Measurements from ENCODE around the gene MDC1. TPM values are rescaled to one million over a fixed set of nuclear protein-coding genes. Genes with fewer than 3 reads are reported as not detected.
A peak's percentile ranks its signal among the peaks of the same experiment; 100 is the strongest.

The MDC1 gene
- total and polyA plus RNA-seq, 2 of the 13 experiments (the other 11 are each of a cell fraction or from before 2014, with no cell fraction given) = 8.4 to 14.0 TPM

- TF ChIP-seq HOXA3 (CRISPR knock-in tag; IDR thresholded peaks at IDR 0.05) = peak; percentile 42; the same call in 1 of the 2 replicates
- TF ChIP-seq, protein P1, sequence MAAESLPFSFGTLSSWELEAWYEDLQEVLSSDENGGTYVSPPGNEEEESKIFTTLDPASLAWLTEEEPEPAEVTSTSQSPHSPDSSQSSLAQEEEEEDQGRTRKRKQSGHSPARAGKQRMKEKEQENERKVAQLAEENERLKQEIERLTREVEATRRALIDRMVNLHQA (CRISPR knock-in tag; IDR thresholded peaks at IDR 0.05) = no peak
- TF ChIP-seq, protein P2, sequence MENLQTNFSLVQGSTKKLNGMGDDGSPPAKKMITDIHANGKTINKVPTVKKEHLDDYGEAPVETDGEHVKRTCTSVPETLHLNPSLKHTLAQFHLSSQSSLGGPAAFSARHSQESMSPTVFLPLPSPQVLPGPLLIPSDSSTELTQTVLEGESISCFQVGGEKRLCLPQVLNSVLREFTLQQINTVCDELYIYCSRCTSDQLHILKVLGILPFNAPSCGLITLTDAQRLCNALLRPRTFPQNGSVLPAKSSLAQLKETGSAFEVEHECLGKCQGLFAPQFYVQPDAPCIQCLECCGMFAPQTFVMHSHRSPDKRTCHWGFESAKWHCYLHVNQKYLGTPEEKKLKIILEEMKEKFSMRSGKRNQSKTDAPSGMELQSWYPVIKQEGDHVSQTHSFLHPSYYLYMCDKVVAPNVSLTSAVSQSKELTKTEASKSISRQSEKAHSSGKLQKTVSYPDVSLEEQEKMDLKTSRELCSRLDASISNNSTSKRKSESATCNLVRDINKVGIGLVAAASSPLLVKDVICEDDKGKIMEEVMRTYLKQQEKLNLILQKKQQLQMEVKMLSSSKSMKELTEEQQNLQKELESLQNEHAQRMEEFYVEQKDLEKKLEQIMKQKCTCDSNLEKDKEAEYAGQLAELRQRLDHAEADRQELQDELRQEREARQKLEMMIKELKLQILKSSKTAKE (CRISPR knock-in tag; IDR thresholded peaks at IDR 0.05; ENCODE audit: borderline replicate concordance) = 0 out of 2 replicates have a peak, but pooled peaks have one; percentile 30
- peak; percentile 92; the same call in 1 of the 2 replicates for TF ChIP-seq SMYD3 (CRISPR knock-in tag; IDR thresholded peaks at IDR 0.05)
- no peak for TF ChIP-seq ZNF235 (CRISPR knock-in tag; IDR thresholded peaks at IDR 0.05; ENCODE audit: borderline replicate concordance)
- no peak for TF ChIP-seq TBP (CRISPR knock-in tag; IDR thresholded peaks at IDR 0.05)
- TF ChIP-seq, protein P3, sequence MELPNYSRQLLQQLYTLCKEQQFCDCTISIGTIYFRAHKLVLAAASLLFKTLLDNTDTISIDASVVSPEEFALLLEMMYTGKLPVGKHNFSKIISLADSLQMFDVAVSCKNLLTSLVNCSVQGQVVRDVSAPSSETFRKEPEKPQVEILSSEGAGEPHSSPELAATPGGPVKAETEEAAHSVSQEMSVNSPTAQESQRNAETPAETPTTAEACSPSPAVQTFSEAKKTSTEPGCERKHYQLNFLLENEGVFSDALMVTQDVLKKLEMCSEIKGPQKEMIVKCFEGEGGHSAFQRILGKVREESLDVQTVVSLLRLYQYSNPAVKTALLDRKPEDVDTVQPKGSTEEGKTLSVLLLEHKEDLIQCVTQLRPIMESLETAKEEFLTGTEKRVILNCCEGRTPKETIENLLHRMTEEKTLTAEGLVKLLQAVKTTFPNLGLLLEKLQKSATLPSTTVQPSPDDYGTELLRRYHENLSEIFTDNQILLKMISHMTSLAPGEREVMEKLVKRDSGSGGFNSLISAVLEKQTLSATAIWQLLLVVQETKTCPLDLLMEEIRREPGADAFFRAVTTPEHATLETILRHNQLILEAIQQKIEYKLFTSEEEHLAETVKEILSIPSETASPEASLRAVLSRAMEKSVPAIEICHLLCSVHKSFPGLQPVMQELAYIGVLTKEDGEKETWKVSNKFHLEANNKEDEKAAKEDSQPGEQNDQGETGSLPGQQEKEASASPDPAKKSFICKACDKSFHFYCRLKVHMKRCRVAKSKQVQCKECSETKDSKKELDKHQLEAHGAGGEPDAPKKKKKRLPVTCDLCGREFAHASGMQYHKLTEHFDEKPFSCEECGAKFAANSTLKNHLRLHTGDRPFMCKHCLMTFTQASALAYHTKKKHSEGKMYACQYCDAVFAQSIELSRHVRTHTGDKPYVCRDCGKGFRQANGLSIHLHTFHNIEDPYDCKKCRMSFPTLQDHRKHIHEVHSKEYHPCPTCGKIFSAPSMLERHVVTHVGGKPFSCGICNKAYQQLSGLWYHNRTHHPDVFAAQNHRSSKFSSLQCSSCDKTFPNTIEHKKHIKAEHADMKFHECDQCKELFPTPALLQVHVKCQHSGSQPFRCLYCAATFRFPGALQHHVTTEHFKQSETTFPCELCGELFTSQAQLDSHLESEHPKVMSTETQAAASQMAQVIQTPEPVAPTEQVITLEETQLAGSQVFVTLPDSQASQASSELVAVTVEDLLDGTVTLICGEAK (IDR thresholded peaks at IDR 0.05) = no peak
- TF ChIP-seq, protein P3 (CRISPR knock-in tag; IDR thresholded peaks at IDR 0.05) = no peak
- 0 out of 2 replicates have a peak, but pooled peaks have one; percentile 18 for TF ChIP-seq ZNF629 (CRISPR knock-in tag; conservative IDR thresholded peaks at IDR 0.05)
- TF ChIP-seq ETV5 (CRISPR knock-in tag; IDR thresholded peaks at IDR 0.05; ENCODE audit: borderline replicate concordance) = no peak
- no peak for TF ChIP-seq ETV6 (CRISPR knock-in tag; conservative IDR thresholded peaks at IDR 0.05)
- 0 out of 2 replicates have a peak, but pooled peaks have one; percentile 18 for TF ChIP-seq HMG20A (CRISPR knock-in tag; IDR thresholded peaks at IDR 0.05; ENCODE audit: borderline replicate concordance)
- TF ChIP-seq, protein P4, sequence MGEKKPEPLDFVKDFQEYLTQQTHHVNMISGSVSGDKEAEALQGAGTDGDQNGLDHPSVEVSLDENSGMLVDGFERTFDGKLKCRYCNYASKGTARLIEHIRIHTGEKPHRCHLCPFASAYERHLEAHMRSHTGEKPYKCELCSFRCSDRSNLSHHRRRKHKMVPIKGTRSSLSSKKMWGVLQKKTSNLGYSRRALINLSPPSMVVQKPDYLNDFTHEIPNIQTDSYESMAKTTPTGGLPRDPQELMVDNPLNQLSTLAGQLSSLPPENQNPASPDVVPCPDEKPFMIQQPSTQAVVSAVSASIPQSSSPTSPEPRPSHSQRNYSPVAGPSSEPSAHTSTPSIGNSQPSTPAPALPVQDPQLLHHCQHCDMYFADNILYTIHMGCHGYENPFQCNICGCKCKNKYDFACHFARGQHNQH (CRISPR knock-in tag; IDR thresholded peaks at IDR 0.05) = peak; percentile 66
- TF ChIP-seq, protein P5, sequence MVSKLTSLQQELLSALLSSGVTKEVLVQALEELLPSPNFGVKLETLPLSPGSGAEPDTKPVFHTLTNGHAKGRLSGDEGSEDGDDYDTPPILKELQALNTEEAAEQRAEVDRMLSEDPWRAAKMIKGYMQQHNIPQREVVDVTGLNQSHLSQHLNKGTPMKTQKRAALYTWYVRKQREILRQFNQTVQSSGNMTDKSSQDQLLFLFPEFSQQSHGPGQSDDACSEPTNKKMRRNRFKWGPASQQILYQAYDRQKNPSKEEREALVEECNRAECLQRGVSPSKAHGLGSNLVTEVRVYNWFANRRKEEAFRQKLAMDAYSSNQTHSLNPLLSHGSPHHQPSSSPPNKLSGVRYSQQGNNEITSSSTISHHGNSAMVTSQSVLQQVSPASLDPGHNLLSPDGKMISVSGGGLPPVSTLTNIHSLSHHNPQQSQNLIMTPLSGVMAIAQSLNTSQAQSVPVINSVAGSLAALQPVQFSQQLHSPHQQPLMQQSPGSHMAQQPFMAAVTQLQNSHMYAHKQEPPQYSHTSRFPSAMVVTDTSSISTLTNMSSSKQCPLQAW (CRISPR knock-in tag; IDR thresholded peaks at IDR 0.05) = 0 out of 2 replicates have a peak, but pooled peaks have one; percentile 56
Observed at GRCh38 chr6:30722280-30723112, 5.4 kb upstream of the MDC1 start (continued).

Data from HepG2 (cell line).